MM.1S (cell line): ENCODE results near the gene LTBP1.

Experiments
- EZH2 ChIP-seq: fragments of 300-600 bp; sonication (generic); optimal IDR thresholded peaks from 2 replicates; pipeline ENCODE3; 2017; ENCODE audit warnings: low read depth, mild to moderate bottlenecking, antibody characterized with exemption, low read length, mixed read lengths
- TF ChIP-seq, protein P1 (sequence below): fragments of 300-600 bp; sonication (generic); IDR thresholded peaks from 2 replicates; pipeline ENCODE4 v1.5.1; 2016; ENCODE audit warnings: antibody characterized with exemption, low read length, mixed read lengths

DNA sequence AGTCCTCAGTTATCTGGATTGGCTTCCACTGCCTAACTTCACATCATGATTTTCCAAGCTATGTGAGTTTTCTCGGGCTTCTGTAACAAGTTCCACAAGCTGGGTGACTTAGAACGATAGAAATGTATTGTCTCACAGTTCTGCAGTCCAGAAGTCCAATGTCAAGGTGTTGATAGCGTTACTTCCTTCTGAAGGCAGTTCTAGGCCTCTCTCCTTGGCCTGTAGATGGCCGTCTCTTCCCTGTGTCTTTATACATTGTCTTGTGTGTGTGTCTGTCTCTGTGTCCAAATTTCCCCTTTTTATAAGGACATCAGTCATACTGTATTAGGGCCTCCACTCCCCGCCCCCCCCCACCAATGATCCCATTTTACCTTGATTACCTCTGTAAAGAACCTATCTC lies 7.5 kb downstream of the LTBP1 start:
- TF ChIP-seq, protein P1, sequence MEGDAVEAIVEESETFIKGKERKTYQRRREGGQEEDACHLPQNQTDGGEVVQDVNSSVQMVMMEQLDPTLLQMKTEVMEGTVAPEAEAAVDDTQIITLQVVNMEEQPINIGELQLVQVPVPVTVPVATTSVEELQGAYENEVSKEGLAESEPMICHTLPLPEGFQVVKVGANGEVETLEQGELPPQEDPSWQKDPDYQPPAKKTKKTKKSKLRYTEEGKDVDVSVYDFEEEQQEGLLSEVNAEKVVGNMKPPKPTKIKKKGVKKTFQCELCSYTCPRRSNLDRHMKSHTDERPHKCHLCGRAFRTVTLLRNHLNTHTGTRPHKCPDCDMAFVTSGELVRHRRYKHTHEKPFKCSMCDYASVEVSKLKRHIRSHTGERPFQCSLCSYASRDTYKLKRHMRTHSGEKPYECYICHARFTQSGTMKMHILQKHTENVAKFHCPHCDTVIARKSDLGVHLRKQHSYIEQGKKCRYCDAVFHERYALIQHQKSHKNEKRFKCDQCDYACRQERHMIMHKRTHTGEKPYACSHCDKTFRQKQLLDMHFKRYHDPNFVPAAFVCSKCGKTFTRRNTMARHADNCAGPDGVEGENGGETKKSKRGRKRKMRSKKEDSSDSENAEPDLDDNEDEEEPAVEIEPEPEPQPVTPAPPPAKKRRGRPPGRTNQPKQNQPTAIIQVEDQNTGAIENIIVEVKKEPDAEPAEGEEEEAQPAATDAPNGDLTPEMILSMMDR = no peak
- TF ChIP-seq EZH2 = no peak
